ENCODE data around the gene MEIS2. TPM values are rescaled to one million over a fixed set of nuclear protein-coding genes. Genes with fewer than 3 reads are reported as not detected.

MEIS2 gene
- total and polyA plus RNA-seq, 2 of the 13 experiments (the other 11 are each of a cell fraction or from before 2014, with no cell fraction given), result 10.7 to 12.4 TPM

DNA sequence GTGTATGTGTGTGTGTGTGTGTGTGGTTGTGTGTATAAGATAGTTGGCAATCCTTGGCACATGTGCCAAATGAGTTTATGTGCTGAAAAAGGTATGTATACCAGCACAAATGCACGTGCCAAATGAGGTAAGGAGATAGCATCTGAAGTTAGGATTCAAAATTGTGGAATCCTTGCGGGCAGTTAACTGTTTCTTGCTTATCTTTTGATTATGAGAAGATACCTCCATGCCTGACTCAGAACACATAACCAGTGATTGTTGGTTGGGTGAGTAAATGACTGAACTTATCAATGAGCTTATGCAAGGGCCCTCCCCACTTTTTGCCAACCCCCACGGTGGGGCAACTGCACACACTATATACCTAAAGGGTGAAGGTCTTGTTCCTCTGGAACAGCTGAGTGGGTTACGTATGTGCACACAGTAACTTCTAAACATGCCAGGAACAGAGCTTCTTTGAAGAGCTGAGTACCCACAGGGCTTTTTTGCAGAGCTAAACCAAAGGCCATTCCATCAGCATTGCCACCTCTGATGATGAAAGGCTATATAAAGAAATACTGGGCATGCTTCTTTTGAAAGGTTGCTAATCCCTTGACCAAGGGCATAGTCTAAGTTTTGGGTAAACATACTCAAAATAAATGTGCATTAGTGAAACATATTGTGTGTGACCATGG is 60.1 kb downstream of the MEIS2 start (continued):
- TF ChIP-seq, protein P1, sequence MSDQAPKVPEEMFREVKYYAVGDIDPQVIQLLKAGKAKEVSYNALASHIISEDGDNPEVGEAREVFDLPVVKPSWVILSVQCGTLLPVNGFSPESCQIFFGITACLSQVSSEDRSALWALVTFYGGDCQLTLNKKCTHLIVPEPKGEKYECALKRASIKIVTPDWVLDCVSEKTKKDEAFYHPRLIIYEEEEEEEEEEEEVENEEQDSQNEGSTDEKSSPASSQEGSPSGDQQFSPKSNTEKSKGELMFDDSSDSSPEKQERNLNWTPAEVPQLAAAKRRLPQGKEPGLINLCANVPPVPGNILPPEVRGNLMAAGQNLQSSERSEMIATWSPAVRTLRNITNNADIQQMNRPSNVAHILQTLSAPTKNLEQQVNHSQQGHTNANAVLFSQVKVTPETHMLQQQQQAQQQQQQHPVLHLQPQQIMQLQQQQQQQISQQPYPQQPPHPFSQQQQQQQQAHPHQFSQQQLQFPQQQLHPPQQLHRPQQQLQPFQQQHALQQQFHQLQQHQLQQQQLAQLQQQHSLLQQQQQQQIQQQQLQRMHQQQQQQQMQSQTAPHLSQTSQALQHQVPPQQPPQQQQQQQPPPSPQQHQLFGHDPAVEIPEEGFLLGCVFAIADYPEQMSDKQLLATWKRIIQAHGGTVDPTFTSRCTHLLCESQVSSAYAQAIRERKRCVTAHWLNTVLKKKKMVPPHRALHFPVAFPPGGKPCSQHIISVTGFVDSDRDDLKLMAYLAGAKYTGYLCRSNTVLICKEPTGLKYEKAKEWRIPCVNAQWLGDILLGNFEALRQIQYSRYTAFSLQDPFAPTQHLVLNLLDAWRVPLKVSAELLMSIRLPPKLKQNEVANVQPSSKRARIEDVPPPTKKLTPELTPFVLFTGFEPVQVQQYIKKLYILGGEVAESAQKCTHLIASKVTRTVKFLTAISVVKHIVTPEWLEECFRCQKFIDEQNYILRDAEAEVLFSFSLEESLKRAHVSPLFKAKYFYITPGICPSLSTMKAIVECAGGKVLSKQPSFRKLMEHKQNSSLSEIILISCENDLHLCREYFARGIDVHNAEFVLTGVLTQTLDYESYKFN (CRISPR knock-in tag; conservative IDR thresholded peaks at IDR 0.05), result peak; percentile 41
- TF ChIP-seq PHF5A (CRISPR knock-in tag; IDR thresholded peaks at IDR 0.05; ENCODE audit: low read depth, unreplicated experiment) (no peak), MAZ (IDR thresholded peaks at IDR 0.05; ENCODE audit: borderline replicate concordance, low read depth, low read length) (no peak), MAZ (CRISPR knock-in tag; IDR thresholded peaks at IDR 0.05; ENCODE audit: low read depth) (no peak), HNF4A (CRISPR knock-in tag; IDR thresholded peaks at IDR 0.05) (peak; percentile 64; the same call in 1 of the 2 replicates), ASH2L (IDR thresholded peaks at IDR 0.05; ENCODE audit: insufficient read length, low read depth, low read length) (peak; percentile 25), SOX6 (IDR thresholded peaks at IDR 0.05) (no peak), SOX6 (CRISPR knock-in tag; IDR thresholded peaks at IDR 0.05) (peak; percentile 32; the same call in 1 of the 2 replicates), HDAC2 (CRISPR knock-in tag; IDR thresholded peaks at IDR 0.05) (peak; percentile 38; the same call in 1 of the 2 replicates), EP300 (IDR thresholded peaks at IDR 0.05; ENCODE audit: low read depth in 2 of 2, low read length in 2 of 2) (peak in 1 of 2 experiments; percentile 58; a peak in 2 of 4 replicates), EP300 (CRISPR knock-in tag; IDR thresholded peaks at IDR 0.05; ENCODE audit: borderline replicate concordance) (peak; percentile 22; the same call in 1 of the 2 replicates), FOSL2 (CRISPR knock-in tag; IDR thresholded peaks at IDR 0.05) (peak; percentile 47; the same call in 1 of the 2 replicates), SAP130 (CRISPR knock-in tag; IDR thresholded peaks at IDR 0.05; ENCODE audit: low read depth) (peak; percentile 43; the same call in 1 of the 2 replicates), TBX2 (CRISPR knock-in tag; IDR thresholded peaks at IDR 0.05; ENCODE audit: borderline replicate concordance) (peak; percentile 45; the same call in 1 of the 2 replicates), NR2F6 (IDR thresholded peaks at IDR 0.05) (peak; percentile 62), NR2F6 (CRISPR knock-in tag; IDR thresholded peaks at IDR 0.05) (no peak; the same call in 1 of the 2 replicates), ZBTB43 (CRISPR knock-in tag; conservative IDR thresholded peaks at IDR 0.05) (peak; percentile 71; the same call in 1 of the 2 replicates), HNF4G (IDR thresholded peaks at IDR 0.05; ENCODE audit: borderline replicate concordance, low read depth, low read length) (peak; percentile 40), HNF4G (CRISPR knock-in tag; IDR thresholded peaks at IDR 0.05; ENCODE audit: borderline replicate concordance, low read depth) (no peak), SOX5 (CRISPR knock-in tag; IDR thresholded peaks at IDR 0.05; ENCODE audit: borderline replicate concordance) (peak; percentile 43; the same call in 1 of the 2 replicates)
- TF ChIP-seq, protein P2, sequence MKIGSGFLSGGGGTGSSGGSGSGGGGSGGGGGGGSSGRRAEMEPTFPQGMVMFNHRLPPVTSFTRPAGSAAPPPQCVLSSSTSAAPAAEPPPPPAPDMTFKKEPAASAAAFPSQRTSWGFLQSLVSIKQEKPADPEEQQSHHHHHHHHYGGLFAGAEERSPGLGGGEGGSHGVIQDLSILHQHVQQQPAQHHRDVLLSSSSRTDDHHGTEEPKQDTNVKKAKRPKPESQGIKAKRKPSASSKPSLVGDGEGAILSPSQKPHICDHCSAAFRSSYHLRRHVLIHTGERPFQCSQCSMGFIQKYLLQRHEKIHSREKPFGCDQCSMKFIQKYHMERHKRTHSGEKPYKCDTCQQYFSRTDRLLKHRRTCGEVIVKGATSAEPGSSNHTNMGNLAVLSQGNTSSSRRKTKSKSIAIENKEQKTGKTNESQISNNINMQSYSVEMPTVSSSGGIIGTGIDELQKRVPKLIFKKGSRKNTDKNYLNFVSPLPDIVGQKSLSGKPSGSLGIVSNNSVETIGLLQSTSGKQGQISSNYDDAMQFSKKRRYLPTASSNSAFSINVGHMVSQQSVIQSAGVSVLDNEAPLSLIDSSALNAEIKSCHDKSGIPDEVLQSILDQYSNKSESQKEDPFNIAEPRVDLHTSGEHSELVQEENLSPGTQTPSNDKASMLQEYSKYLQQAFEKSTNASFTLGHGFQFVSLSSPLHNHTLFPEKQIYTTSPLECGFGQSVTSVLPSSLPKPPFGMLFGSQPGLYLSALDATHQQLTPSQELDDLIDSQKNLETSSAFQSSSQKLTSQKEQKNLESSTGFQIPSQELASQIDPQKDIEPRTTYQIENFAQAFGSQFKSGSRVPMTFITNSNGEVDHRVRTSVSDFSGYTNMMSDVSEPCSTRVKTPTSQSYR (CRISPR knock-in tag; IDR thresholded peaks at IDR 0.05; ENCODE audit: borderline replicate concordance), result peak; percentile 82; the same call in 1 of the 2 replicates
- TF ChIP-seq, protein P3, sequence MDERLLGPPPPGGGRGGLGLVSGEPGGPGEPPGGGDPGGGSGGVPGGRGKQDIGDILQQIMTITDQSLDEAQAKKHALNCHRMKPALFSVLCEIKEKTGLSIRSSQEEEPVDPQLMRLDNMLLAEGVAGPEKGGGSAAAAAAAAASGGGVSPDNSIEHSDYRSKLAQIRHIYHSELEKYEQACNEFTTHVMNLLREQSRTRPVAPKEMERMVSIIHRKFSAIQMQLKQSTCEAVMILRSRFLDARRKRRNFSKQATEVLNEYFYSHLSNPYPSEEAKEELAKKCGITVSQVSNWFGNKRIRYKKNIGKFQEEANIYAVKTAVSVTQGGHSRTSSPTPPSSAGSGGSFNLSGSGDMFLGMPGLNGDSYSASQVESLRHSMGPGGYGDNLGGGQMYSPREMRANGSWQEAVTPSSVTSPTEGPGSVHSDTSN (CRISPR knock-in tag; IDR thresholded peaks at IDR 0.05), result no peak

All from HepG2 (cell line).